Measurements from ENCODE around the gene NOC2L.
"Not testable (repeated sequence)": the region's sequence is repeated elsewhere in the genome, so short reads cannot be mapped to it uniquely, and the experiment has no call there.

The NOC2L gene

DNA sequence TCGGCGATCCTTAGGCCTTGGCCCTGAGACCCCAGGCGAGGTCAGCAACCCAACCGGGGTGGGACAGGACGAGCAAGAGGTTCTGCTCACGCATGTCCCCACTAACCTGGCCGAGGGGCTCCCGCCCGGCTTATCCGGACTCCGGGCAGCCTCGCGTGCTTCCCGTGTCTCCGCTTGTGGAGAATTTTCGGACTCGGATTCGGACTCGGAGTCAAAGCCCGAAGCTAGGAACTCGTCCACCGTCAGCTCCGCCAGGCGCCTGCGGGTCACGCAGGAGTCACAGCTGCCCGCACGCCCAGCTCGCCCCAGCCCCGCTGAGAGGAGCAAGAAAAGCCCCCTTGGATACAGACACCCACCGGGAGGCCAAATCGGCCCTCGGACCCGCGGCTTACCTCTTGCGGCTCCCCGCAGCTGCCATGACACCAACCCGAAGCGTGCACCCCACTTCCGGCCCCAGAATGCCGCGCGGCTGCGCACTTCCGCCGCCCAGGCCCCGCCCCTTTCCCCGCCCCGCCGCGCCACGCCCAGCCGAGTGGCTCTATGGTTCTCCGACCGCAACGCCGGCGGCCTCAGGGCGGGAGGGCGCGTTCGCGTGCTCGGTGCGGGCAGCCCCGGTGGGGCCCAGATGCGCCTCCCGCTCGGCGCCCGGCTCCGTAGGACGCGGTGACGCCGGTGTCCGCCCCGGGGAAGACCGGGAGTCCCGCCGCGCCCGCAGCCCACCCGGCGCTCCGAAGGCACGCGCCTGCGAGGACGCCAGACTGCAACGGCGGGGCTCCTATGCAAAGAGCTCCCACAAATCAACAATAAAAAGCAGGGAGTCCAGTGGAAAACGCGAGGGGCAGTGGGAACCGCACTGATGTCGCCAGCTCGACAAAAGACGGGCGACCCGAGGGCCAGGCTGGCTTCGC is at the start of gene NOC2L:
Gene NOC2L (minus strand): TSS at position 434 of the 908 bp plus-strand sequence. CDS start 16 bp downstream, at position 418.
- DNase-seq = peak; percentile 94

DNA sequence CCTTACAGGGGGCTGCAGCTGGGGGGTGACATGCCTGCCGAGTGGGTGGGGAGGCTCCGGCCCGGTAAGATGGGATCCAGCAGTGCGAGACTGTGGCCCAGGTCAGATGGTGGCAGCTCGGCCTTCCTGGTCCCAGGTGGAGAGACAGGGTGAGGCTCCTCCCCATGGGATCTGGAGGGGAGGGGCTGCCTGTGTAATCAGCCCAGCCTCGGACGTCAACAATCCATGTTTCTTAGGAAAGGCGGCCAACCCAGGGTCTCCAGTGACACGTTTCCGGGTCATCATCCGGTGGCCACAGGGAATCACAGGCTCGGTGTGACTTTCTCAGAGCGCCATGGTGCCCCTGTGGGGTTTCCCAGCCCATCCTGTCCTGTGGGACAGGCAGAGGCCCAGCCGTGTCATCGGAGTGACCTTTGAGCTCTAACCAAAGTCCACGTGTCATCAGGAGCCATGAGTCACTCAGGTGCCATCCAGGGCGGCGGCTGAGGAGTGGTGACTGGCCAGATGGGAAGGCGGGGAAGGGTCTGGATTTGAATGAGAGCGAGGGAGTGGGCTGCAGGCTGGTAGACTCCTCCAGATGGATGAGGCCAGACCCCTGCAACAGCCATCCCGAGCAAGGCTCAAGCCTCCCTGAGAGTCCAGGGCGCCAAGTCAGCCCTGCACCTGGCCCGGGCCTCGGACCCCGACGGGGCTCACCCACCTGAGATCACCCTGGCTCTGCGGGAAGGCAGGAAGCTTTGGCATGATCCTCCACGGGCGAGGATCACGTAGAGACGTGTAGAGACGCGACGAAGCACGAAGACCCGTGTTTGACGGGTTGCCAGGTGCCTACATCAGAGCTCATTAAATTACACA is 47.5 kb upstream of the NOC2L start:
- no peak for DNase-seq

DNA sequence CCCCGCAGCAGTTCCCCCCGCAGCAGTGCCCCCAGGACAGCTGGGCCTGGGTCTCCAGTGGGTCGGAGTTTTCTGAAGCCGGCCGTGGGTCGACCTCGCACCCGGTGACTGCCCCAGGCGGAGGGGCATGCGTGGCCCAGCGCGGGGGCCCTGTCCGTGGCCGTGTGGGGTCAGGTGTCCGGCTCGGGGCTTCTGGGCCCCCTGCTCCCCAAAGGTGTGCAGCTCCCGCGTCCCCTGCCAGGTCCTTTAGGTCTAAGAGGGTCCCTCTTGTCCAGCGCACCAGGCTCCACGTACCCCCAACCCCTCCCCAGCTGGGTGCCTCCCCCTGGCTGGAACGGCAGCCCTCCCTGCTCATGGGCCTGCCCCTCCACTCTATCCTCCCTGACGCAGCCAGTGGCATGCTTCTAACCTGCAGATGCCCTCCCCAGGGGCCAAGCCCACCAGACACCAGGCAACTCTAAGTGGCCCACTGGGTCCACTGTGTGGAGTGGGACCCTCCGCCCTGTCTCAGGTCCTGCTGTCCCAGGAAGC is 46.8 kb upstream of the NOC2L start:
- no peak for DNase-seq

DNA sequence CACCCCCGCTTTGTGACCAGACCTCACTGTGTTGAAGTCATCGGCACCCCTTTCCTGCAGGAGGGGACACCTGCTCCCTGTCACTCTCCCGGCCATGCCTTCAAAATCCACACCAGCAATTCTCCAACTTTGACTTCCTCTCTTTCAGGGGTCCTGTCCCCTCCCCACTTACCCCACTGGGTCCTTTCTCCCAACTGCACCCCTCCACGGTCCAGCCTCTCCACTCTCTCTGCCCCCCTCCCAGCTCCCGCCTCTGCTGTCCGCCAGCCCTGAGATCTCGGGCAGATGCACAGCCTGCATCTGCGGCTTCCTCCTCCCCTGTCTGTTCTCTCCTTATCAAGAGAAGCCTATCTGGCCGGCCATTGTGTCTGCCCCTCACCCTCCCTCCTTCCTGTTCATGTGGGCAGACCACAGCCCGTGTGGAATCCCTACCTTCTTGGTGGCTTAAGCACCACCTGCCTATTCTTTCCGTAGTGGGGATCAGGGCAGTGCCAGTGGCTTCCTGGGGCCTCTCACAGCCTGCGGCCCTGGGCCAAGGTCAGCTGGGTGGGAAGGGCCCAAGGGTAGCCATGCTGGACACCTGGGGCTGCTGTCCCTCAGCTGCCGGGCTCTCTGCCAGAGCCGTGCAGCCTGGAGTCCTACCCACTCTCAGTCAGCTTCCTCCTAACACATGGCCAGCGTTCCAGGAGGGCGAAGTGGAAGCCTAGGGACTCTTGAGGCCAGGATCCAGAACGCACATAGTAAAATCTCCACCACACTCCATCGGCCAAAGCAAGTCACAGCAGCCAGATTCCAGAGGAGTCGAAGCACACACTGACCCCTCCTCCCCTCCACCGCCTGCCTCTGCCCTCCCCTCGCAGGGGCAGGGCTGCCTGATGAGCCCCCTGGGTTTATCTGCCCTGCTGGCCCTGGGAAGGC is 46.0 kb upstream of the NOC2L start:
- DNase-seq = no peak

DNA sequence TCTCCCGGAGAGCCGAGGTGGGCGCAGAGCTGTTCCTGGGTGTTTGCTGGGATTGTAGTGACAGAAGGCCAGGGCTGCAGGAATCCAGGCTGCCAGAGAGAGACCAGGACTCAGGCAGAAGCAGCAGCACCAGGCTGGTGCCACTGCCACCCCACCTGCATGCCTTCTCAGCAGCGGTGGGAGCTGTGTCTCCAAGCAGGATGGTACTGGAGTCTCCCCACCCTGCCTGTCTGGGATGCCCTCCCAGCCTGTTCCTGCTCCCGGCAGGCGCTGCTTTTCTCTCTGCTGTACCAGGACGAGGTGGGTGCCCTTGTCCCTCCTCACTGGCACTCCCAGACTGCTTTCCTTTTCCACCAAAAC is 45.3 kb upstream of the NOC2L start:
- DNase-seq = no peak

DNA sequence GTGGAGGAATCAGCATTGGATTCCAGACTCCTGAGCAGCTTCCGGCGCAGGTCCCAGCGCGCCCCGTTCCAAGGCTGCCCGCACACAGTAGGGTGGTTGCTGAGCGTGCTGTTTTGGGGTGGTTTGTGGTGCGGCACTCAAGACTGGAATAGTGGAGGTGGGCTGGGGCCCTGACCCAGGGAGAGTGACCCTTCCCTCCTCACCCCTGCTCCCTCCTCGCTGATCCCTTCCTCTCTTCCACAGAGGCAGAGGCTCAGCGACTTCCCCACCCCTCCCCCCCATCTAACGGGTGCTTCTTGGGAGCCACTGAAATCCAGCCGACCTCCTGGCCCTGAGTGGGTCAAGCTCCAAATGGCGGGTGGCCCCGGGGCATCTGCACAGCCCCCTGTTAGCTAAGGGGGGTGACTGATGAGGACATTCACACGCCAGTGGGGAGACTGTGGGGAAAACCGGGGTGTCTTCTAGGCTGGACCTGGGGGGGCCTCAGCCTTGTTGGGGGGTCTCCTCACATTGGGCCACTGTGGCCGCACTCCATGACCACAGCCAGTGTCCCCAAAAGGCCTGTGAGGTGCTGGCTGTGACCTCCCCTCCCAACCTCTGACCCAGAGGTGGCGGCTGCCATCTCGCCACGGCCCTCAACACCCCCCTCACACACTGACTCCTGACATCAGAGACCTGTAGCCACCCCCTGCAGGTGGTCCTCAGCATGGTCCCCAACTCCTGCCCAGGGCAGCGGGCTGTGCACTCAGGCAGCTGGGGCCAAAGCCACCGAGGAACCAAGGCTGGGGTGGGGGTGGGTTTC is 44.8 kb upstream of the NOC2L start:
- DNase-seq = no peak

DNA sequence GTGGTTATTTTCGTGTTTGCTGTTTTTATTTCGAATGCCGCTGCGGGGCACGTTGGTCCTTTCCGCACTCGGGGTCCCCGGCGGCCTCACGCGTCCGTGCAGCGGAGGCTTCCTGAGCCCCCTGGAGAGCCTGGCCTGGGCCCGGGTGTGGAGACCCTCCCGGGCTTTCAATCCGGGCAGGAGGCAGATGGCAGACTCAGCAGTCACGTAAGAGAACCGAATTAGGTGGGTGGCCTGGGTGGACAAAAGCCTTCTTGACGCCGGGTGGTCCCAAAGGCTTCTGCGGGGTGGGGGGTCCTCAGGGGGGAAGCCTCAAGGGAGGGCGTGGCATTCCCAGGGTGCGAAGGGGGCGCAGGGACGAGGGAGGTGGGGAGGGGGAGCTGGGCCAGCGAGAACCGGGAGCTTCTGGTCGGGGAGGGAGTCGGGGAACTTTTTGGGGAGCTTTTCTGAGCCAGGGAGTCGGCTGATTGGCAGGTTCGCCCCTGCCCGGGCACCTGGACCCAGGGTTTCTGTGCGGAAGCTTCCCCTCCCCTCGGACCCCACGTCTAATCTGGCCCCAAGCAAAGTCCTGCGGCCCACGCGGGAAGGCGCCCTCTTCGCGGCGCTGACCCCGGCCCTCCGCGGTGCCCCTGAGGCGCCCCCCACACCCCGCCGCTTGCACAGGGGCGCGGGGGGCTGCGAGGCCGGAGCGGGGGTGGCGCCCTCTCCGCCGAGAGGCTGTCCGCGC is 42.2 kb upstream of the NOC2L start:
- DNase-seq = no peak

DNA sequence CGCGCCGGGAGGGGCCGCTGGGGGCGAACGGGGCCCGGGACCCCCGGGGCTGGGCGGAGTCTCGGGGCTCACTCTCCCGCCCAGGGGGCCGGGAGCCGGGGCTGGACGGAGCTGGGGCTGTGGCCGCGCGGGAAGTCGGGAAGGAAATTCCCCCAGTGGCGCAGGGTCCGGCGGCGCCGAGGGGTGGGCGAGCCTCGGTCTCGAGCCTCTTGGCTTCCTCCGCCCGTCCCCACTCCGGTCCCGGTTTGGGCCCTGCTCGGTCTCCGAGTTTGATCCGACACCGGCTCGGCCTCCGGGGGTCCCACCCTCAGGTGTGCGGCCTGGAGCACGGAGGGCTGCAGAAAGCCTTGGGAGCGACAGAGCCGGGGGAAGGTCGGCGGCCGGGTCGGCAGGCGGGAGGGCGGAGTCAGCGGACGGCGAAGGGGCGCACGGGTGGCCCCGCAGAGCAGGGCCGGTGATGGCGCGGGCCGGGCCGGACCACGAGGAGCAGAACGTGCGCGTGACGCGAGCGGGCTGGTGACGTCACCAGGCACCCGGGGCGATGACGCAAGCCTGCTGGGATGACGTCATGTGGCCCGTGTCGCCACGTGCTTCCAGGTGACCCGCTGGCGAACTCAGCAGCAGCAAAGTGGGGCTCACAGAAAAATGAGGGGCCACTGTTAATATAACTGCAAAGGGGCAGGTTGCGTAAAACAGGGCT is 41.5 kb upstream of the NOC2L start:
- DNase-seq = peak; percentile 65

DNA sequence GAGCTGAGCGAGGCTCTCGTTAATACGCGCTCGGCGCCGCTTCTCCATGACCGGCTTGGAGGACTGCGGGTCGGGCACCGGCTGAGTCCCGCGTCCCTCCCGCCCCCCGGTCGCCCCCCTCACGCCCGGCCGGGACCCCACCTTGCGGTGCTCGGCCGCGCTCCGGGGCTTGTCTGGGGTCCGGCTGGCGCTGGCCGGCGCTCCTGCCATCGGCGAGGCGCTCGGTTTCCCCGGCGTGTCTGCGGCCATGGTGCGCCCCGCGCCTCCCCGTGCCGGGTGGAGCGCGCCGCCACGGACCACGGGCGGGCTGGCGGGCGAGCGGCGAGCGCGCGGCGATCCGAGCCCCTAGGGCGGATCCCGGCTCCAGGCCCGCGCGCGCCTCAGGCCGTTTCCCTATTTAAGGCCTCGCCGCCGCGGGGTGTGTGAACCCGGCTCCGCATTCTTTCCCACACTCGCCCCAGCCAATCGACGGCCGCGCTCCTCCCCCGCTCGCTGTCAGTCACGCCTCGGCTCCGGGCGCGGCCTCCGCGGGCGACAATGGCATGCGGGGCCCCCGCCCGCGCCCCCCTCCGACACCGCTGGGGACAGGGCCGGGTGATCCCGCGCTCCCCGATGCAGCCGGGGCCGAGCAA is 40.8 kb upstream of the NOC2L start, which contains the start of gene HES4:
Gene HES4 (minus strand): TSS at position 373 of the 632 bp plus-strand sequence. CDS start 124 bp downstream, at position 249.
- peak; percentile 49 for DNase-seq

DNA sequence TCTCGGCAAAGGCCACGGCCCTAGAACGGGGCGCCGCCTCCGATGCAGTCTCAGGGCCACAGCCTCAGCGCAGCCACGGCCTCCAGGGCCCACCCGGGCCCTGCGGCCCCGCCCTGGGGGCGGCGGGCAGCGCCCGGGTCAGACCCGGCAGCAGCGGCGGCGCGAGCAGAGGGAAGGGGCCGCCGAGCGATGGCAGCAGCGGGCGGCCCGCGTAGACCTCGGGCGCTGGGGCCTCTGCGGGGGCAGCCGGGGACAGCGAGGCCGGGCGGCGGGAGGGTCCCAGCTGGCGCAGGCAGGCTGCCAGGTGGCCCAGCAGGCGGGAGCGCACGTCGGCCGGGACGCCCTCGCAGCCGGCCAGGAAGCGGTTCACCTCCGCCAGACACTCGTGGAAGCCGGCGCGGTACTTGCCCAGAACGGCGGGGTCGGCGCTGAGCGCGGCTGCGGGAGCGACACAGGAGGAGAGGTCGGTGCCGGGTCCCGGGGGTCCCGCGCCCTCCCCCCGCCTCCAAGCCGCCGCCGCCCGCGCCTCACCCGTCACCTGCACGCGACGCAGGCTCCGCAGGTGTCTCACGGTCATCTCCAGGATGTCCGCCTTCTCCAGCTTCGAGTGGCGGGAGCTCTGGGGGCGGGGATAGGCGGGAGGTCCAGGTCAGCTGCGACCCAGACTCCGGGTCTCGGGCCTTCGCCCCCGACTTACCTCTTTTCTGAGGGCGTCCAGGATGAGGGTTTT is 40.1 kb upstream of the NOC2L start:
- DNase-seq = no peak

DNA sequence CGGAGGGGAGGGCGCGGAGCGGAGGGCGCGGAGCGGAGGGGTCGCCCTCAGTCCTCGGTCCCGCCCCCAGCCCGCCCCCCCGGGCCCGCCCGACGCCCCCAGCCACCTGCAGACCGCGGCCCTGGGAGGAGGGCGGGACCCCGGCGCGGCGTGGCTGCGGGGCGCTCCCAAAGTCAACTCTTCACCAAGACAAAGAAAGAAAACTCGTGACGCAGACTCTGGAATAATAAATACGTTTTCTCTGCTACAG is 39.6 kb upstream of the NOC2L start:
- no peak for DNase-seq

DNA sequence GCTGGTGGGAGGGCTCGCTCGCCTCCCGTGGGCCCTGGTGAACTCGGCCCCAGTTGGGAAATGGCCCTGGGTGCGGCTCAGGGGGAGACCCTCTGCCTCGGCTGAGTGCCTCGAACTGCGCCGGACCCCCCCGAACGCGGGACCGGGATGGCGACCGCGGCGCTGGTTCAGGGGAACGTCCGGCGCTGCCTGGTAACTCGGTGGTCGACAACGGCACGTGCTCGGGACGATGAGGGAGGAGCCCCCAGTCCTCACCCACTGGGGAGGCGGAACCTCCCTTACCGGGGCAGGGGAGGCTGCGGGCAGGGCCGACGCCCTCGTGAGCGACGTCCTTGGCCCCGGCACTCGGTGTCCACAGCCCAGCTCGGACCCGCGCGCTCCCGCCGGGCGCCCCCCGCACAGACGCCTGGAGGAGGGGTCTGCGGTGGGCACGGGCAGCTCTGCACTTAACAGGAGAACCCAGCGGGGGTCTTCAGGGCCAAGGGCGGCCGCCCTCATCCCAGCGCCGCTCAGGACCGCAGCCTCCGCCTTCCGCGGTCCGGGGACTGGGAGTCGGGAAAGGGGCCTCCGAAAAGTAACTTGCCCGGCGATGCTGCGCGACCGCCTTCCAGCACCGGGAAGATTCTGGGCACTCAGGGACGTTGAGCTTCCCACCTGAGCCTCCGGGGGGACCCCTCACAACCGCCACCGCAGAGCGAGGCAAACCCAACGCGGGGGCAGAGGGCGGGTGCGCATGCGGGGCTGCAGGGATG is 39.1 kb upstream of the NOC2L start:
- DNase-seq = no peak

DNA sequence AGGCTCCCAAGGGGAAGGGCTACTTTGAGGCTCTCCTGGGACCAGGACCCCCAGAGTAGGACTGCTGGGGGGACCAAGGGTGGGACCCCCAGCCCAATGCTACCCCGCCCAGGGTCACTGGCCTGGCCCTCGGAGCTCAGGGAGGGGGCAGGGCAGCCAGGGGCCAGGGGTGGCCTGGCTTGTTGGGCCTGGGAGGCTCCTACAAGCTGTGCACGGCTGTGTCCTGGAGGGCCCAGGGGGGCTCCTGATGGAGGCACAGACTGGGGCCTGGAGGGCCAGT is 38.6 kb upstream of the NOC2L start:
- DNase-seq = no peak

DNA sequence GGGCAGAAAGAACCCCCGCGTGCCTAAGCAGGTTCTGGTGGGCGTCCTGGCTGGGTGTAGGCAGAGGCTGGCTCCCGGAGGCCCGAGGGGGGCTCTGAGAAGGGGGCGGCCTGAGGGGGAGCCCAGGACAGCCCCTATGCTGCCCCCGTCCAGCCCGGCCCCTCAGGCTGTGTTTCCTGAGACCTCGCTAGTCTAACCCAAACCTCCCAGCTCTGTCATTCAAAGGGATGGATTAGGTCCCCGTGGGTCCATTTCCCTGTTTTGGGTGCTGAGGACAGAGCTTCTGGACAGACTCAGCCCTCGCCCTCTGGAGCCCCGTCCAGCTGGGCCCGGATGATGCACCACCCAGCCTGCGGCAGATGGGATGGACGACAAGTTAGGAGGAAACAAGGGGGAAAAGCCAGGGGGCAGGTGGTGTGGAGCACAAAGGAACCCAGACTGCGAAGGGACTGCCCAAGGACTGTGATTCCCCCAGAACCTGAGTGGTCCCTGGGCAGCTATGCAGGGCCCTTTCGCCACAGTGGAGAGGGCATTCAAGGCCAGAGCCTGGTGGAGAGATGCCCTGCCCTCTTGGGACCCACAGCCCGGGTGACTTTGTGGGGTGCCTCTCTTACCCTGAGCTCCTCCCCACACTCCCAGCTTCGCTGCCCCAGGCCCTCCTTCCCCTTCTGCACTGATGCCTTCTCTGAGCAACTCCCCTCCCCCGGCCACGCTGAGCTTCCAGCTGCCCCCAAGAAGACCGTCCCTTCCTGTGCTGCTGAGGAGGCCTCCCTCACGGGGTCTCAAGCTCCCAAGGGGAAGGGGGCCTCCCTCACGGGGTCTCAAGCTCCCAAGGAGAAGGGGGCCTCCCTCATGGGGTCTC is 38.0 kb upstream of the NOC2L start:
- no peak for DNase-seq

DNA sequence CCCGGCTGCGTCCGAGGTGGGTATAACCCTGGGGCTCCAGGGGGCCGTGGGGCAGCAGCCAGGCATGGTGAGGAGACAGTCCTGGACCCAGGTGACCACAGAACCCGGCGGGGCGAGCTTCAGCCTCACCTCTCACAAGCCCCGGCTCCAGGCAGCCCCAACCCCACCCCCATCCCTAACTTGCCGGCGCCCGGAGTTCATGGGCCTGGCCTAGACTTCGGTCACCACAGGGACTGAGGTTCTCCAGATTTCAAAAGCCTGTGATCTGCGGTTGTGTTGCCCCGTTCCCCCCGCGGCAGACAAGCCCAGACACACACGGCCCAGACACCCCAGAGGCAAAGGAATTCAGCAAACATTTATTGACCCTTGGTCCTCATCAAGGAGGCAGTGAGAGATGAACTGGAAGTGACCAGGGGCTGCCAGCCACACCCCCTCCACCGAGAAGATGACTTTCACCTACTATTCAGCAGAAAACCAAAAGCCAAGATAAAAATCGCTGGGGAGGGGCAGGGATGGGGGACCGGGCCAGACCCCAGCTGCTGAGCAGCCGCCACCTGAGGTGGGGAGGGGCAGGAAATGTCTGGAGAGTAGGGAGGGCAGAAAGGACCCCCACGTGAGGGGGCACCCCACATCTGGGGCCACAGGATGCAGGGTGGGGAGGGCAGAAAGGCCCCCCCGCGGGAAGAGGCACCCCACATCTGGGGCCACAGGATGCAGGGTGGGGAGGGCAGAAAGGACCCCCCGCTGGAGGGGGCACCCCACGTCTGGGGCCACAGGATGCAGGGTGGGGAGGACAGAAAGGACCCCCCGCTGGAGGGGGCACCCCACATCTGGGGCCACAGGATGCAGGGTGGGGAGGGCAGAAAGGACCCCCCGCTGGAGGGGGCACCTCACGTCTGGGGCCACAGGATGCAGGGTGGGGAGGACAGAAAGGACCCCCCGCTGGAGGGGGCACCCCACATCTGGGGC is 36.9 kb upstream of the NOC2L start:
- DNase-seq = no peak

DNA sequence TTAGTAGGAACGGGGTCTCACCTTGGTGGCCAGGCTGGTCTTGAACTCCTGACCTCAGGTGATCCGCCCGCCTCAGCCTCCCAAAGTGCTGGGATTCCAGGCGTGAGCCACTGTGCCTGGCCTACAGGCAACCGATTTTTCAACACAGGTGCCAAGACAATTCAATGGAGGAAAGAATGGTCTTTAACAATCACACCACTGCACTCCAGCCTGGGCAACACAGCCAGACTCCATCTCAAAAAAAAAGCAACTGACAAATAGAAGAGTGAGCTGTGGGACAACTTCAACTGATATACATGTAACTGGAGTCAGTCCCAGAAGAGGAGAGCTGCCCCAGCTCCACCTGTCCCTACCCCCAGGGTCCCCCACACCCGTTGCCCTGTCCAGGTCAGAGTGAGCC is 35.5 kb upstream of the NOC2L start:
- not testable (repeated sequence) for DNase-seq

All from activated CD4-positive, alpha-beta T cell treated with anti-CD3 and anti-CD28 coated beads for 1 hour (primary cell).